GM18511 (cell line): ENCODE measurements around the gene OLFML2B.
A peak's percentile ranks its signal among the peaks of the same experiment; 100 is the strongest.

Experiments used
- ATAC-seq: cut with Tn5 transposase; IDR thresholded peaks from one replicate; pipeline ENCODE4 v1.9.1; 2021; ENCODE audit warnings: mild to moderate bottlenecking, moderate library complexity; ENCODE audit not compliant: unreplicated experiment

The OLFML2B gene

DNA sequence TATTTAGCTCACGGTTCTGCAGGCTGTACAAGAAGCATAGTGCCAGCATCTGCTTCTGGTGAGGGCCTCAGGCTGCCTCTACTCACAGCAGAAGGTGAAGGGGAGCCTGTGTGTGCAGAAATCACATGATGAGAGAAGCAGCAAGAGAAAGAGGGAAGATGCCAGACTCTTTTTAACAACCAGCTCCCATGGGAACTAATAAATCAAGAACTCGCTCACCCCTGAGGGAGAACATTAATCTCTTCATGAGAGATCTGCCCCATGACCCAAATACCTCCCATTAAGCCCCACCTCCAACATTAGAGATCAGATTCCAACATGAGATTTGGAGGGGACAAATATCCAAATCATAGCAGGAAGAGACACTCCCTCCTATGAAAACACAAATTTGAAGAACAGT is 74.1 kb downstream of the OLFML2B start:
- ATAC-seq: no peak

DNA sequence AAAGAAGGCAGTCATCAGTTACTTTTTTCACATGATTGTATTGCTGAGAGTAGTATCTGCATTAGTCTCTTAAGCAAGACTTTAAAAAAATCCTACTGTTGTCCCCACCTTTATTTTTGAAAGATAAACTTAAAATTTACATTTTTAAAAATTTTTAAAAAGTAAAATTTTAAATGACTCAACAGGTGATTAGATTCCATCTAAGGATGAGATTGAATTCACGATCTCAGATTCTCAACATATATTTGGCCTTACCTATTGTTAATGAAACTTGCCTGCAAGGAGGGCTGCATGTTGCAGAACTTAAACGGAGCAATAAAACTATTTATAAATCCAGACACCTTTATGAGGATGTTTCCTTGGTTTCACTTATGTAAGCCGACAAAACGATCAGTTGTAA is 75.2 kb downstream of the OLFML2B start:
- no peak for ATAC-seq

GRCh38 chr1:161946071-161946987 is 77.3 kb downstream of the OLFML2B start:
- ATAC-seq: no peak

- ATAC-seq: no peak
These were observed 78.2 kb downstream of the OLFML2B start for GRCh38 chr1:161945306-161946060.

DNA sequence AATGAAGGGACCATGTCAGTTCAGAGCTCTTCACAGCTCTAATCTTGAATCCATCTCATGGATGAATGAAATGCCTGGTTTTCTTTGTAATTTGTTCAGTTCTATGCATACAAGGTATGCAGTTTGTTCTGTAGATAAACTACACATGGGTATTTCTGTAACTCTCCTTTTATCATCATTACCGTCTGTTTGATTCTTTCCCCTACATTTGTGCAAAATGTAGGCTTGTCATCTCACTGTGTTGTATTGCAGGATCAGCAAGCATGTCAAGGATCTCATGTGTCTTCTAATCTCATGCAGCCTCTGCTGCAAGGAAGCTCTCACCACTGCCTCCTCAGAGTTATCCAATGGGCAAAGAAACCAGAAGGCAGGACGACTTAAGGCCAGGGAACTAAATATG is 79.3 kb downstream of the OLFML2B start:
- no peak for ATAC-seq

DNA sequence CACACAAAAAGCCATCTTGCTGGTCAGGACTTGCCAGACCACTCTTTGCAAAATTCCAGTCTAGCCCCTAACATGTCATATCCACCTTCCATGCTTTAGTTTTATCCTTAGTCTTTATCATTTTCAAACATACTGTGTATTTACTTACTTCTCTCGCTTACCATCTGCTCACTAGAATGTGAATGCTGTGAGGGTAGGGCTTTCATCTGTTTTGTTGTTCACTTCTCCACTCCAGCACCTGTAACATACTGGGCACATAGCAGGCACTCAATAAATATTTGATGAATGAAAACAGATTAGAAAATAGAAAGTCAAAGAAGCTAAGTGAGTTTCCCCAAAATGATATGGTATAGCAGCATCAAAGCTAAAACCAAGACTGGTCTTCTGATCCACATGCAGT is 79.9 kb downstream of the OLFML2B start:
- ATAC-seq: no peak

DNA sequence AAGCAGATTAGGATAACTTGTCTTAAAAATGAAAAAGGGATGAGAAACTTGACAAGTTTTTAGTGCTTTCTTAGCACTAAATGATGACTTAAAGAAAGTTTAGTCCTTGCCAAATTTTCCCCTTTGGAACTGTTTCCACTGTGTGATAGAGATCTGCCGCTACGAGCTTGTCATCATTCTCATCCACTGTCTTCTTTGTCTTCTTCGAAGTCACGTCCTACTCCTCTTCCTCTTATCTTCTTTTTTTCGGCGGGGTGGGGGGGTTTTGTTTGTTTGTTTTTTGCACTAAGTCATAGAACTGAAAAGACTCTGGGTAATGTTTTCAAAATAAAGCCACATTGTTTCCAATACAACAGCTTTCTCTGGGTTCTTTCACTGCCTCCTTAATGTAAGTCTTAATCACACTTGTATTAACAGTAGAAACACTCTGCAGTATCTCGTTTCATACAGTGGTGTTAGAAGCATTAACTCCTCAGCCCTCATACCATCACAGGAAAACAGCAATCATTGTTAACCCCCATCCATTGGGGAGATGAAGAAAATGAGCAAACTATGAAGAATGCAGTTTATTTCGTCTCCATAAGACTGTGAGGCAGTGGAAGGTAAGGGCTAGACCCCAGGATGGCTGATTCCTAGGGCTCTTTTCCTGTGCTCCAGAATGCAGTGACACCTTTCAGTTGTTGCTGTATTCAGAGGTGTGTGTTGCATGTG is 81.8 kb downstream of the OLFML2B start:
- ATAC-seq: no peak

DNA sequence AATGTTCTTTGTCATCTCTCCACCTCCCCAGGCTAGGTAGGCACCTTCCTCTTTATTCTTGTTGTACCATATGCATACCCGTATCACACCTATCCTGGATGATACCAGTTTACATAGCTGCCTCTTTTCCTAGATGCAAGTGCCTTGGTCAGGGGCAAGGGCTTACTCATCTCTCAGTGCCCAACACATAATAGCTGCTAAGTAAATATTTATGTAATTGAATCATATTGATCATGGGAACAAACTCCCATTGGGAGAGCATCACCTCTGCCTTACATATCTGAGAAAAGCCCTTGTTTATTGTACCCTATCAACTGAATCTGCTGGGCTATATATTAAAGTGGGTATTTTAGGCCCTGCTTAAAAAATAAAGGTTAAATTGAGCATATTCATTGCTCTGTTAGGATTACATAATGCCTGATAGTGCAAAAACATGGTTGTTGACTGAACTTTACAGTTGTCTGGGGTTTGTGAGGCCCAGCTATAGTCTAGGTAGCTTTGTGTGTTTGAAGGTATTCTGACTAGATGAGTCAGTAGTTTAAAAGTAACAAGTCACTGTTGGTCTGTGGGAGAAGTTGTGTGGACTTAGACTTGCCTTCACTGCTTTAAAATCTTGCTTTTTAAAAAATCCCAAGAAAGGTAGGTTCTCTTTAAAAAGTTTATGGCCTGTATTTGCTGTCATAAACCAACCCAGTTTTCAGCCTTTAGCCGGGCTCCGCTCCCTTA is 82.6 kb downstream of the OLFML2B start:
- no peak for ATAC-seq

- ATAC-seq: no peak
These were observed 86.9 kb downstream of the OLFML2B start for GRCh38 chr1:161936786-161937185.

- no peak for ATAC-seq
These were observed 88.4 kb downstream of the OLFML2B start for GRCh38 chr1:161935264-161935663.

- ATAC-seq: peak; percentile 76
These were observed 89.8 kb downstream of the OLFML2B start for GRCh38 chr1:161933592-161934588.
